HG02763 (cell line): ENCODE measurements around the gene ZNF558.
A peak's percentile ranks its signal among the peaks of the same experiment; 100 is the strongest.

Experiments used
- ATAC-seq: cut with Tn5 transposase; IDR thresholded peaks from one replicate; pipeline ENCODE4 v1.9.1; 2021; ENCODE audit warnings: mild to moderate bottlenecking, moderate library complexity; ENCODE audit not compliant: unreplicated experiment

The ZNF558 gene

GRCh38 chr19:8832132-8833021 is at the start of gene ZNF558, which contains the start of gene MBD3L1:
TSS of gene ZNF558 (minus strand) at chr19:8832304. CDS start at chr19:8822659, 9,645 bp downstream.
TSS of gene MBD3L1 (plus strand) at chr19:8832377. CDS start at chr19:8842679, 10,302 bp downstream.
- ATAC-seq = peak; percentile 85

DNA sequence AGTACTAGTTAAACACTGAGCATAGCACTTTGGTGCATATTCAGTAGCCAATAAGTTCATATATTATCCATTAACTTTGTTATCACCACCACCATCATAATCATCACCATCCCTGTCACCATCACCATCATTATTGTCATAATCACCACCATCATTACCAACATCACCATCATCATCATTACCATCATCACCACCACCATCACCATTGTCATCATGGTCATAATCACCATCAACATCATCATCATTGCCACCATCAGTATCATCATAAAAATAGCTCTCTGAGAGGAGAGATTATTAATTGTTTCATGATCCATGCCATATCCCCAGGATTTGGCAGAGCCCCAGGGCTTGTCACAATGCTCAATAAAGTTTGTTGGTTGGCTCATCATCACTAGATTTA is 49.4 kb upstream of the ZNF558 start:
- no peak for ATAC-seq

- ATAC-seq = no peak
Measured at GRCh38 chr19:8880868-8881488, 48.9 kb upstream of the ZNF558 start.

GRCh38 chr19:8877854-8878705 is 46.0 kb upstream of the ZNF558 start:
- ATAC-seq = no peak

DNA sequence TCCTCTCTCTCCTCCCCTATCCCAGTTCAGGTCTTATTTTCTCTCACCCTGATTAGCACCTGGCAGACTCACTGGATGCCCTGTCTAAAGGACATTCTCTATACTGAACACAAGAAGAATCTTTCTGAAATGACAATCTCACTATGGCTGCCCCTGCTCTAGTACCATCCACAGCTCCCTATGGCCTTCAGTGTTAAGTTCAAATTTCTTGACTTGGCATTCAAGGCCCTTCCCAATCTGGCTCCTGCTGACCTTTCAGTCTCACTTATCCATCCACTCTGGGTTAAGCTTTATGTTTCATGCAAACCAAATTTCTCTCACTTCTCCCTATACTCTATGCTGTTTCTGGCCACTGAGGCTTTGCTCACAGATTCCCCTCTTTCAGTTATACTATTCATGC is 34.2 kb upstream of the ZNF558 start:
- ATAC-seq = no peak

DNA sequence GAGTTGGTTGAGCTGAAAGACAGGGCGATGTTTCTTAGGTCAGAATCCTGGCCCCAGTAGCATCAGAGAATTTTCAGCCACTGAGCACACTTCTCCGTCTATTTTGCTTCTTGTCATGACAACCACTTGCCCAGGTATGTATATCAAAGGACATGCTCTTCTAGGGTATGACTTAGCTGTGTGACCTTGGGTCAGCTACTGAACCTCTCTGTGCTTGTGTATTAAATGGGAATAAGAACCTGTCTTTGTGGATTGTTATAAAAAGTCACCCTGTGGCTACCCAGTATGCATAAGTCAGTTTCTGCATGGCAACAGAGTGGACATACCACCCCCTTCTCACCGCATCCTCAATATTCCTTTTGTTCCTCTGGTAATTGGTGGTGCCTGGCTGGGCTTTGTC is 26.2 kb upstream of the ZNF558 start:
- no peak for ATAC-seq

DNA sequence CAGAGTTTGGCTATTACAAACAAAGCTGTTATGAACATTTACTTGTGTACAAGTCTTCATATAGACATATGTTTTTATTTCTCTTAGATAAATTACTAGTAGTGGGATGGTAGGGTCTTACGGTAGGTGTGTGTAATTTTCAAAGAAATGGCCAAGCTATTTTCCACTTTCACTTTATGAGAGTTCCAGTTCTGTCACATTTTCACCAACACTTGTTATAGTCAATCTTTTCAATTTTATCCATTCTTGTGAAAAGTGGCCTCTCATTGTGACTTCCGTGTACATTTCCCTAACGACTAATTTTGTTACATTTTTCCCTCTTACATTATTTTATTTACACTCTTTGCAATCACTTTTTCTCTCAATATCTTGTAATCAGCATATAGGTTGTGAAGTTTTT is 18.4 kb upstream of the ZNF558 start:
- no peak for ATAC-seq

DNA sequence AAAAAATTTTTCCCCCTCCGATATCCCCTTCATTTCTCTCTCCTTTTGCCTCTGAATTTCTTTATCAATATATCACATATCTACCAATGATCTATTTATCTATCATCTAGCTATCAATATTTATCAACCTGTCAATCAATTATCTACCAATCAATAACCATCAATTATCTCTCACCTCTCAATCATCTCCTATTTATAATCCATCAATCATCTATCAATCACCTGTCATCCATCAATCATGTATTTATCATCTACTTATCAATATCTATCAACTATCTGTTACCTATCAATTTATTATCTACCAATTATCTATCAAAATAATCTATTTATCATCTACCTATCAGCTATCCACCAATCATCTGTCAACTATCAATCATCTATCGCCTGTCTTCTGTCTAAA is 17.1 kb upstream of the ZNF558 start:
- ATAC-seq = no peak

DNA sequence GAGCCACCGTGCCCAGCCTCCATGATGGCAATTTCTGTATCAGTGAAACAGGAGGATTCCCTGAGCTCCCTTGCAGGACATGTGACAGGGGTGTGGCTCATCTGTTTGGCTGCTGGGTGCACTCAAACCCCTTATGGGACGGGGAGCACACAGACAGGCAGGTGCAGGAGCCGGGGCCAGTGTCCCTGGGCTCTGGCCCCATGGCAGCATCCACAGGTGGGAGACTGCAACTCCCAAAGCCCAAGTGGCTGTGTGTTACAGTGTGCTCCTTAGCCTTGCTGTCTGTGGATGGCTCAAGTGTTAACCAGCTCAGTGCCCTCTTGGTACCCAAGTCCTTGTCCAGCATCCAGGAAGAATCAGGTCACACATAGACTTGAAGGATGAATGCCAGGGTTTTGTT is 14.7 kb upstream of the ZNF558 start:
- ATAC-seq = no peak

- no peak for ATAC-seq
Measured at GRCh38 chr19:8840708-8841107, 8.6 kb upstream of the ZNF558 start.

- no peak for ATAC-seq
Measured at GRCh38 chr19:8835877-8836276, 3.8 kb upstream of the ZNF558 start.

GRCh38 chr19:8835446-8835845 is 3.3 kb upstream of the ZNF558 start:
- ATAC-seq = no peak

DNA sequence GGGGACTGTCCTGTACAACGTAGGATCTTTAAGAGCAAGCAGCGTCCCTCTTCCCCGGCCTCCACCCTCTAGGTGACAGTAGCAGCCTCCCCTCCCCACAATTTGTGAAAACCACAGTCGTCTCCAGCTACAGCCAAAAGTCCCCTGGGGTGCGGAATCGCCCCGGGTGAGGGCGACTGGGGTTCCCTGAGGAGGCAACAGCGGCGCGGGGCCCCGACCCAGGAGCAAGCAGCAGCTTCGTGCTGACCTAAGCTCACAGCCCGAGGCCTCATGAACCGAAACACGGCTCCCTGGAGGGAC is 322 bp downstream of the ZNF558 start:
- ATAC-seq = no peak

GRCh38 chr19:8831373-8831772 is 731 bp downstream of the ZNF558 start:
- ATAC-seq = no peak

DNA sequence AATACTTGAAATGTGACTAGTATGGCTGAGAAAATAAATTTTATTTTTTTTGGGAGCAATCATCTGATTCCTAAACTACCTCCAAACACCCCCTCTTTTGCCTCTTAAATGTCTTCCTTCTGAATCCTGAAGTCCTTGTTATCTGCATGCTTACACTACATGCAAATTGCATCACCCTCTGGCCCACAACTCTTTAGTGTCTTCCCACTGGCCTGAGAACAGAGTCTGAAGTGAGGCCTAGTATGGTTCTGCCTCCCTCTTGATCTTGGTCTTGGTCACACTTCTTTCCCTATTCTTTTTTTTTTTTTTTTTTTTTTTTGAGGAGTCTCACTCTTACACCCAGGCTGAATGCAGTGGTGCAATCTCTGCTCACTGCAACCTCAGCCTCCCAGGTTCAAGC is 4.8 kb downstream of the ZNF558 start:
- no peak for ATAC-seq

DNA sequence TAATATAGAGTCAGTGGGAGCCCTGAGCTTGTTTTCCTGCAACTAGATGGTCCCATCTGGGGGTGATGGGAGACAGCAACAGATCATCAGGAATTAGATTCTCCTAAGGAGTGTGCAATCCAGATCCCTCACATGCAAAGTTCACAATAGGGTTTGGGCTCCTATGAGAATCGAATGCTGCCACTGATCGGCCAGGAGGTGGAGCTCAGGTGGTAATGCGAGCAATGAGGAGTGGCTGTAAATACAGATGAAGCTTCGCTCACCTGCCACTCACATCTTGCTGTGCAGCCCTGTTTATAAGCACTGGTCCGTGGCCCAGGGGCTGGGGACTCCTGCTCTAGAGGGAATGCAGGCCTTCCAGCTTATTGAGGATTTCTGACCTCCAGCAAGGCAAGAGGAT is 5.7 kb downstream of the ZNF558 start:
- ATAC-seq = no peak

- no peak for ATAC-seq
Measured at GRCh38 chr19:8821748-8822241, 10.3 kb downstream of the ZNF558 start.

GRCh38 chr19:8820234-8820633 is 11.9 kb downstream of the ZNF558 start:
- ATAC-seq = no peak

DNA sequence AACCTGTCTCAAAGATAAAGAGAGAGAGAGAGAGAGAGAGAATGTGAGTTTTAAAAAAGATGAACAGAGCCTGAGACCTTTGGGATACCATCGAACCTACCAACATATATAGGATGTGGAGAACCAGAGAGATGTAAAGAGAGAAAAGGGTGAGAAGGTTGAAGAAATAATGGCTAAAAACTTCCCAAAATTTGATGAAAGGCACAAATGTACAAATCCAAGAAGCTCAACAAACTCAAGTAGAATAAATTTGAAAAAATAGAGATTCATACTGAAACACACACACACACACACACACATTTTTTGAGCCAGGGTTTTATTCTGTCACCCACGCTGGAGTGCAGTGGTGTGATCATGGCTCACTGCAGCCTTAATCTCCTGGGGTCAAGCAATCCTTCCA is 16.3 kb downstream of the ZNF558 start:
- no peak for ATAC-seq

GRCh38 chr19:8814176-8814575 is 17.9 kb downstream of the ZNF558 start:
- ATAC-seq = no peak
